ENCODE measurements around the gene WDR90.

Gene WDR90

DNA sequence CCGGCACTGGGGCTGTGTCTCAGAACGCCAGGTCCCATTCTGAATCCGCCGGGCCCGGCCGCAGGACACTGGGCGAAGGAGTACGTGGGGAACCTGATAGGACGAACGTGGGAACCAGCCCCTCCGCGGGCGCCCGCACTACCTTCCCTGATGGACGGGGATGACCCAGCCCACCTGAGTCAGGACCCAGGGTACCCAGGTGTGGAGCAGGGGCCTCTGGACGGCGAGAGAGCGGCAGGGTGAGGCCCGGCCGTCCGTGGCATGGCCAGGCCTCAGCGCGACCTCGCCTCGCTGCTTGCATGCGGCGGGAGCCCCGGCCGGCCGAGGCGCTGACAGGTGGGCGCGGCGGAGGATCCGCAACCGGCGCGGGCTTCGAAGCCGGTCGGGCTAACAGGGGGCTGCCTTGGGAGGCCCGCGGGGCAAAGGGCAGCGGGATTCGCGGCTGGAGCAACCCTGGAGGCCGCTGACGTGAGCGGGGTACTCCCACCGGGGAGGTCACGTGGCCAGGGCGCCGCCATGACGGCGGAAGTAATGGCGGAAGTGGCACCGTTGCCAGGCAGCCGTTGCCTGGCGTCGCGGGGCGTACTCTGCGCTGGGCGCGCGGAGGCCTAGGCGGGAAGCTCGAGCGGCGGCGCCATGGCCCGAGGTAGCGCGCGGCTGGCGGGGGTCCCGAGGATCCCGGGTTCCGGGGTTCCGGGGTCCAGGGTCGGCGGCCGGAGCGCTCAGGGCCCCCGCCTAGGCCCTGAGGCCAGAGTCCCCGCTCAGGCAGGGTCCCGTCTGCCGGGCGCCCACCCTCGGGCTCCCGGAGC lies at the start of gene WDR90:
Gene WDR90 (plus strand): TSS at position 585 of the 809 bp plus-strand sequence. CDS start 52 bp downstream, at position 637.
- peak; percentile 92 for DNase-seq (ENCODE audit: low read depth)

DNA sequence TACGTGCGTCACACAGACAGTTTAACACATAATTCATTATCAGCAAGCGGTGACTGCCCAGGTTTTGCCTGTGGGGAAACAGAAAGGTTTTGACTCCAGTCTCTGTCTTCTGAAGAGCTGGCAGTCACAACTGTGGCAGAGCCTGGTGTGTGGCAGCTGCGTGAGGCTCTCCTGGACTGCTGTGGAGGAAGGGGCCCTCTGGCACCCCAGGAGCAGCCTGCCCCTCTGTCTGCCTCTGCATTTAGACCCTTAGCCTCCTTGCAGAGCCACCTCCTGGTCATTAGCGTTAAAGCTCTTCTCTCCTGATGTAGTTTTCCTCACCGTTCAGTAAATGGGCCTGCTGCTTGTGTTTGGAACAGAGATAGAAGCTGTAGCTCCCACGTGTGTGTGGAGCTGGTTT lies 48.4 kb upstream of the WDR90 start:
- no peak for DNase-seq (ENCODE audit: low read depth)

DNA sequence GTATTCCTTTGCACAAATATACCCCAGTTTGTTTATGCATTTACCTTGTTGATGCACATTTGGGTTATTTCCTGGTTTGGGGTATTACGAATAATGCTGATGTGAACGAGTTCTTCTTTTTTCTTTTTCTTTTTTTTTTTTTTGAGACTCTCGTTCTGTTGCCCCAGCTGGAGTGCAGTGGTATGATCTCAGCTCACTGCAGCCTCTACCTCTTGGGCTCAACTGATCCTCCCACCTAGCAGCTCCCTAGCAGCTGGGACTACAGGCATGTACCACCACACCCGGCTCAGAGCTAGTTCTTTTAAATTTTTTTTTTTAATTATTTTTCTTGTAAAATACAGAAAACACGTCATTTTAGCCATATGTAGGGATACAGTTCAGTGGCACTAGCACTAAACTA lies 45.2 kb upstream of the WDR90 start:
- DNase-seq (ENCODE audit: low read depth) = no peak

DNA sequence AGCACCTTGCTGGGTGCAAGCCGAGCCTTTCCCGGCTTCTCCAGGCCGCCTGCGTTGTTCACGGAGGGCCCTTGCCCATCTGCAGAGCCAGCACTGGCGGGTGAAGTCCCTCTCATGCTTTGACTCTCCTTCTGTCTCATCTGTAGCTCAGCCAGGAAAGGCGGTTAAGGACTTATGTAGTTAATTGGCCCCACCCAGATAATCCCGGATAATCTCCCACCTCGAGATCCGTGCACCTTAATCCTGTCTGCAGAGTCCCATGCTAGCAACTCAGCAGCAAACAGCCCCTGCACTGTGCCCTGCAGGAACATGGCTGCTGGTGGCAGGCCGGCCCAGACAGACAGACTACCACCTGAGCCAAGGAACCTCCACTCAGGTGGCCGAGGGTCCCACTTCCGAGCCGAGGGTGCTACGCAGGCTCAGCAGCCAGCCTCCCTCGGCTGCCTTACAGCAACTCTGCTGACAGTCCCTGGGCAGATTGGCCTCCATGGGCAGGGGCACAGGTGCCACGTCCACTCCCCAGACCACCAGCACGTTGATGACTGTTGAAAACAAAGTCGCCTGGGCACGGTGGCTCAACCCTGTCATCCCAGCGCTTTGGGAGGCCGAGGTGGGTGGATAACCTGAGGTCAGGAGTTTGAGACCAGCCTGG lies 42.4 kb upstream of the WDR90 start:
- no peak for DNase-seq (ENCODE audit: low read depth)

DNA sequence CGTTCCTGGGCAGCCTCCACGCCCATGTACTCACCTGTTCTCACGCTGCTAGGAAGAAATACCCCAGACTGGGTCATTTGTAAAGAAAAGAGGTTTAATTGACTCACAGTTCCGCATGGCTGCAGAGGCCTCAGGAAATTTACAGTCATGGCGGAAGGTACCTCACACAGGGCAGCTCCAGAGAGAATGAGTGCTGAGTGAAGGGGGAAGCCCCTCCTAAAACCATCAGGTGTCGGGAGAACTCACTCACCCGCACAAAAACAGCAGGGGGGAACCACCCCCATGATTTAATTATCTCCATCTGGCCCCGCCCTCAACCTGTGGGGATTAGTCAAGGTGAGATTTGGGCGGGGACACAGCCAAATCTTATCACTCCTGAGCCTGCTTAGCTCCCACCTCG lies 41.1 kb upstream of the WDR90 start:
- DNase-seq (ENCODE audit: low read depth) = no peak

DNA sequence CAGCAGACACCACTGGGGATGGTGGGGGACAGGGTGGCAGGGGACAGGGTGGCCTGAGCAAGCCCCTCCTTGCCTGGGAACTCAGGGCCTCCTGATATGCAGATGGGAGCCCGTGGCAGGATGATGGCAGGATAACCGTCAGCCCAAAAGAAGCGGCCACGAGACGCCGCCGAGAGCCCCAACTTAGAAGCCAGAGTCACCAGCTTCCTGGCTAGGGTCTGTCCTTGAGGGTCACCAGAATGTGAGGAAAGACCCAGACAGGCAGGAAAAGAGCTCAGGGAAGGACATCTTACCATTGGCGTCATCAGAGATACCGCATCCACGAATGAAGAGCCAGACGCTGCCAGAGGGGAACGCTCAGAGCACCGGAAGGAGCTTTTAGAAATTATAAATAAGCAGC lies 39.8 kb upstream of the WDR90 start:
- no peak for DNase-seq (ENCODE audit: low read depth)

DNA sequence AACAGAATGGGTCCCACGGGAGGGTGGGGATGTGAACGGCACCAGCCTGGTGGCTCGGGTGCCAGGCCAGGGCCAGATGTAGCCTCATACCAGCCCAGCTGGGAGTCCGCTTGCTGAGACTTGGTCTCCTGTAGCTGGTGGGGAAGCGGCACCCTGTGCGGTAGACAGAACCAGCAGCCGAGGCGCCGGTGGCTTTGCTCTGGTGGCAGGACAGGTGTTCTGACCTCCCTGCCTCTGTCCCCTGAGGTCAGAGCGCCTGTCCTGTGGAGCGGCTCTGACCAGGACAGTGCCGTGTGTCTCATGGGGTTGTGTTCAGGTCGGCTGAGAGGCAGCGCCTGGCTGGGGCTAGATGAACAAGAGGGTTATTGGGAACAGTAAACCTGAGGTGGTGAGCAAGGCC lies 39.2 kb upstream of the WDR90 start:
- DNase-seq (ENCODE audit: low read depth) = no peak

DNA sequence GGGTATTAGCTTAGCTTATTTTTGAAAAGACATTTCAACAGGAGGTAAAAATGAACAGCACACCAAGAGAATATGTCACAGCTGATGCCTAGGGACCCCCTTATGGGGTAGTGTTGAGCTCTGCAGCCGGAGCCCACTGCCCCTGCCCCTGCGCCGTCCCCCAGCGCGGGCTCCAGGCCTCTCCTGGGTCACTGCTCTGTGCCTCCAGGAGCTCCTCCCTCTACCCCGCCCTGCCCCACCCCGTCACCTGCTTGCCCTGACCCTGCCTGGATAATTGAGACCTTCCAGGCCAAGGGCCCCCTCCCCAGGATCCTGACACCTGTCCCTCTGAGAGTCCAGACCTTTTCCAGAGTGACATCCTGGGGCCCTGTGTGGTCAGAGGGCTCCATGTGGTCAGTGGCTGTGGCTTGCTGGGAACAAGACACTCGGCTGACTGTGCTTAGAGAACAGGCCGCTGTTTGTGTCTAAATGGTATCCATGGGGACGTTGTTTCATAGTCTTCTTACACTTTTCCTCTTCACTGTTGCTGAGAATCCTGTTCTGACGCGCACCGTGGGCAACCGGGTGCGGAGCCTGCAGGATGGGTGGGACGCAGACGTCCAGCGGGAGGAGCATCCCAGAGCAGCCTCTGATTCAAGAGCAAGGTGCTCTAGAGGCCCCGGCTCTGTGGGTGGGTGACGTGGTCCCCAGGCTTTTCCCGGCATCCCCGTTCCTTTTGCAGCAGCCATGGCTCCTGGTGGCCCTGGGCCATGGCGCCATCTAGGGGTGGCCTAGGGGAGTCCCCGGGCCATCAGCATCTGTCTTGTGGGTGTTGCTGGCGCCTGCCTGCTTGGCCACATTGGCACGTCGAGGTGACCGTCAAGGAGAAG lies 38.4 kb upstream of the WDR90 start:
- DNase-seq (ENCODE audit: low read depth) = no peak

DNA sequence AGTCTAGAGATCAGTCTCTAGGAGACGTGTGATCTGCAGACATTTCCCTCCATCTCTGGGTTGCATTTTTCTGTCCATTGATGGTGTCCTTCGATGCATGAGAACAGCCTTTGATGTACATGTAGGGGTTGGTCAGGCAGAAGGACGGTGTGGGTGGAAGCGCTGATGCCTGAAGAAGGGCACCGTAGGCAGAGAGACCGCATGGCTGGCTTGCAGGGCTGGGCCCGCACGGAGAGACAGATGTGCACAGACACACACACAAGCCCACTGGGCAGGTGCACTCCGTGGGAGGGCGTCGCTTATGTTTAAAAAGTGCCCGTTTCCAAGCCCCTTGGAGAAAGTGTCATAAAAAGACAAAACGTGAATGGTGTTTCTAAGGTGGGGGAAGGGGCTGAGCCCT lies 34.0 kb upstream of the WDR90 start:
- no peak for DNase-seq (ENCODE audit: low read depth)

DNA sequence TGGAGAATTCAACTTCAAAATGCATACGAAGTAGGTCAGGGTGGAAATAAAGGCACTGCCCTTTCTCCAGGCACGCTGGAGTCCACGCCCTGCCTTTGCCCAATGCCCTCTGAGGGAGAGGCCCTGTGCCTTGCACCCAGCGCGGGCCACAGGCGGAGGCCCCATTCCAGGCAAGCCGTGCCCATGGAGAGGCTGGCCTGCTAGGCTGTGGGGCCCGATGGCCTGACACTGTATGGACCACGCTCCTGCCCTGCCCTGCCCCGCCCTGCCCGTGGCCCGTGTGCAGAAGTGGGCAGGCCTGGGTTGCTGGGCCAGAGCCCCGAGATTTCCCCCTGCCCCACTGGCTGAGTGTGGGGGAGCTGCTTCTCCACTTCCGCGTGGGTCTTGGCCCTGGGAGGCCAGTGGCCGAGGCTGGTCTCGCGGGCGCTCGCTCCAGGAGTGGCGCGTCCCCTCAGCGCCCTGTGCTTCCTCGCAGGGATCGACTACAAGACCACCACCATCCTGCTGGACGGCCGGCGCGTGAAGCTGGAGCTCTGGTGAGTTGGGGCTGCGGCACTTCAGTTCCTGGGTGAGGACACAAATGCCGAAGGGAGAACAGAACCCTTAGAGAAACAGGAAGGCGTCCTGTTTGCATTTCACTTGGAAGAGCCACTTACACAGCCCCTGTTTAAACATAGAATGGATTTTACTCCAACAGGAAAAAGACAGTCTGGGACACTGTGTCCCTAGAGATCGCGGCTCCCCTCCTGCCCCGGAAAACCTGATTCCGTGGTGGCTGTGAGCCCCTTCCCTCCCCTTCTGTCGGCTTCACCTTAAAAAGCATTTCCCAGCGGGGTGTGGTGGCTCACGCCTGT lies 32.2 kb upstream of the WDR90 start:
- DNase-seq (ENCODE audit: low read depth) = no peak

DNA sequence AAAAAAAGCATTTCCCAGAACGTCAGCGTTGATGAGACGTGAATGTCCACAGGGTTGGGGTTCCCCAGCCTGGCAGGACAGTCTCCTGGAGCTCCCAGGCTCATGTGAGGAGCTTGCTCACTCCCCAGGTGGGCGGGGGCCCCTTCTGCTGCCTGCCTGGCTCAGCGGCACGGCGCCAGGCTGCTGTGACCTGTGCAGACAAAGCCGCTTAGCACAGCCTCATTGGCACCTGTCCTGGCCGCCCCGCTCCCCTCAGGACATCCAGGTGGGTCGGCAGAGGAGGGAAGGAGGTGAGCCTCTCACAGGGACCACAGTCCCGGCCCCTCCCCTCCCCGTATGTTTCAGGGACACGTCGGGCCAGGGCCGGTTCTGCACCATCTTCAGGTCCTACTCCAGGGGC lies 31.3 kb upstream of the WDR90 start:
- no peak for DNase-seq (ENCODE audit: low read depth)

DNA sequence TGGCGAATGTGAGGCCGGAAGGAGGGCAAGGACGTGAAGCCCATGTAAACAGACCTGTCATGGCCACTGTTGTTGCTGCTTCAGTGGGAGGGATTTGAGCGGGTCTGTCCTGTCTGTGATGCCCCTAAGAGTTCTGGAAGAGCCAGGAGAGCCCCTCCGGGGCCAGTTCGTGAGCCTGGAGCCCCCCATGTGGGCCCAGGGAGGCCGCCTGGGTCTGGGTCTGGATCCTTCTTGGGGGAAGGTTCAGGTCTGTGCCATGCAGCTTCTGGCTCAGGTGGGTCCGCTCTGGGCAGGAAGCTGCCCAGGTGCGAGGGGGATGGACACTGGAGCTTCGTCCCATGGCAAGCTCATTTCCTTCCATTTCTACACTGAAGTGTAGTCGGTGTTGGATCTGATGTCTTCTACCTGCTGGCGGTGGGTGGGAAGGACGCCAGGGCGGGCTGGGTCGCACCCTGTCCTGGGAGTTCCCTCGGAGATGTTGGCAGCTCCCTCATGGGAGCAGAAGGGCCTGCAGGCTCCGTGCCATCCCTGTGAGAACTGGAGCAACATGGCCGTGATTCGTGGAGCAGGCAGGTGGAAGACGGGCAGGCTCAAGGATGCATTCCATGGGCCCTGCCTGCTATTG lies 29.6 kb upstream of the WDR90 start:
- no peak for DNase-seq (ENCODE audit: low read depth)

DNA sequence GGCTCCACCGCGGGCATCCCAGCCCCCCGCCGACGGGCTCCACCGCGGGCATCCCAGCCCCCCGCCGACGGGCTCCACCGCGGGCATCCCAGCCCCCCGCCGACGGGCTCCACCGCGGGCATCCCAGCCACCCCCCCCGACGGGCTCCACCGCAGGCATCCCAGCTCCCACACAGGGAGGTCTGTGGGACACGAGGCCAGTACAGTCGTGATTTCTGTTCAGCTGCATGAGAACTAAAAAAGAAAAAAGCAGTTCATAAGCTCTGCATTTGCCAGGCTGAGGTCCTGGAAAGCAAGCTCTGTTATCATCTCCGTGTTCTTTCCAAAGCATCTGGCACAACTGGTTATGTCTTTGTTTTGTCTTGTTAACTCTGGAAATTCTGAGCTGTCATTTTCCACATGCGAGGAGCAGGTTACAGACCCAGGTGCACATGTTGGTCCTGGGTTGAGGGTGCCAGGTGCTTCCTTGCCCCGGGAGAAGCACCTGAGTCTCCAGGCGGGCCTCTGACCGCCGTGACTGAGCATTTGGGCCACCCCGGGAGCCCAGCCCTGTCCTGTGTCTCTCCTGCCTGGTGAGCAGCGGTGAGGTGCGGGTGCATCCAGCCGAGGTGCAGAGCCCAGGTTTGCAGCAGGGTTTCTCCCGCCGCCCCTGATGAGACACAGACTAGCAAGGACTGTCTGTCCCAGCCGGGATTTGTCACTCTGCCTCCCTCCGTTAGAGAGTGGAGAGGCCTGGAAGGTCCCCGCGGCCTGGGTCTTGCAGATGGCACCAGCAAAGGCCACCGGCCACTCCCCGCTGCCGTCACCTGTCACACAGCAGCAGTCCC lies 28.3 kb upstream of the WDR90 start:
- no peak for DNase-seq (ENCODE audit: low read depth)

DNA sequence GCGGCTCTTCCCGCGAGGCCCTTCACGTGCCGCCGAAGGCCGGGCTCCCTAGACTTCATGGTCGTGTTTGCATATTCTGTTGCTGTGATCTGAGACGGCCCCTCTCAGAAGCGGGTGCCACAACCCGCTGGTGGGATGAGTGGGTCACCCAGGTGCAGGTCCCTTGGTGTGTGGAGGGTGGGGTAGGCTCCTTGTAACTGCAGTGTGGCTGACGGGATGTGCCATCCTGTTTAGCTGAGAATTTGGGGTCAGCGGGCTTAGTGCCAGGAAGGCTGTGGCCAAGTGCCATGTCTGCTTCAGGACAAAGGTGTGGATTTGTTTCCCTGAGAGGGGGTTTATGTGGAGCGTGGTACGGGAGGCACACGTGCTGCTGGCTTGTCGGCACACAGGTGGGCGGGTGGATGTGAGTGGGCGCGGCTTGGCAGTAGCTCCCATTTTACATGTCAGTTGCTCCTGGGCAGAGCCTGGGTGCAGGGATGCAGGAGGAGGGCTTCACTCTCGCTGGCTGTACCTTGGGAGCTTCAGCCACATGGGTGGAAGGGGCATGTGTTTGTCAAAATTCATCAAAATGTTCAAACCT lies 27.5 kb upstream of the WDR90 start:
- DNase-seq (ENCODE audit: low read depth) = no peak

DNA sequence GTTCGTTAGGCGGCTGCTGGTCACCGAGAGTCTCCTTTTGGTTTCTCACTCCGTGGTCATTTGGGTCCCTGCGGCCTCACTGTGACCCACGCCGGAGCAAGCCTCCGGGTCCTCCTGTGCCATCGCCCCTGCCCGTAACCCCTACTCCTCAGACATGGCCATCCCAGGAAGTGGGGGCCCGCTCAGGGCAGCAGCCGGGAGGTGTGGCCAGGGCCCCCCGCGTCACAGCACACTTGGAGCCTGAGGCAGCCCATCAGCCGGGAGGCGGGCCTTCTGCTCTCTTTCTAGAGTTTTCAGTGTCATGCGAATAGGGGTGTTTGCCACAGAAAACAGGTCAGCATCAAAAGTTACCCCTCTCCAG lies 26.3 kb upstream of the WDR90 start:
- DNase-seq (ENCODE audit: low read depth) = no peak

DNA sequence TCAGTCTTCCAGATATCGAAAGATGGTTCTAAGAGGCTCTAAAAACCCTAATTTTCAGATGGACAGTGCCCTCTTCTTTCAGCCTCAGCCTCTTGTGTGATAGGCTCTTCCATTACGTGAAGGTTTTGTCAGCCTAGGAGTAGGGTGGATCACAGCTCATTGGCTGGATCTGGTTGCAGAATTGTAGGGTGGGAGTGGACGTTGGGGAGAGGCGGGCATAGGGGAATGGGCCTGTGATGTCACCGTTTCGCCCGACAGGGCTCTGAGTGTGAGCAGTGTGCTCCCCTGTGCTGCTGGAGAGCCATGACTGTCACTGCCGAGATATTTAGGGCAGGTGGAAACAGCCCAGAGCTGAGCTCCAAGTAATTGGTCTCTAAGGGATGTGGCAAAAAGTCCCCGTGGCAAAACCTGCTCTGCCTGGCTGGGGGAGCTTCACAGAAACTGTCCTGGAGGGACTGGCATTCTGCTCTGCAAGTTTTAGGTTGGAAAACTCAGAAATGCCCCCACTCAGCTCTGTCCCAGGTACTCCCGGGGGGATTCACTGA lies 24.6 kb upstream of the WDR90 start:
- DNase-seq (ENCODE audit: low read depth) = no peak

DNA sequence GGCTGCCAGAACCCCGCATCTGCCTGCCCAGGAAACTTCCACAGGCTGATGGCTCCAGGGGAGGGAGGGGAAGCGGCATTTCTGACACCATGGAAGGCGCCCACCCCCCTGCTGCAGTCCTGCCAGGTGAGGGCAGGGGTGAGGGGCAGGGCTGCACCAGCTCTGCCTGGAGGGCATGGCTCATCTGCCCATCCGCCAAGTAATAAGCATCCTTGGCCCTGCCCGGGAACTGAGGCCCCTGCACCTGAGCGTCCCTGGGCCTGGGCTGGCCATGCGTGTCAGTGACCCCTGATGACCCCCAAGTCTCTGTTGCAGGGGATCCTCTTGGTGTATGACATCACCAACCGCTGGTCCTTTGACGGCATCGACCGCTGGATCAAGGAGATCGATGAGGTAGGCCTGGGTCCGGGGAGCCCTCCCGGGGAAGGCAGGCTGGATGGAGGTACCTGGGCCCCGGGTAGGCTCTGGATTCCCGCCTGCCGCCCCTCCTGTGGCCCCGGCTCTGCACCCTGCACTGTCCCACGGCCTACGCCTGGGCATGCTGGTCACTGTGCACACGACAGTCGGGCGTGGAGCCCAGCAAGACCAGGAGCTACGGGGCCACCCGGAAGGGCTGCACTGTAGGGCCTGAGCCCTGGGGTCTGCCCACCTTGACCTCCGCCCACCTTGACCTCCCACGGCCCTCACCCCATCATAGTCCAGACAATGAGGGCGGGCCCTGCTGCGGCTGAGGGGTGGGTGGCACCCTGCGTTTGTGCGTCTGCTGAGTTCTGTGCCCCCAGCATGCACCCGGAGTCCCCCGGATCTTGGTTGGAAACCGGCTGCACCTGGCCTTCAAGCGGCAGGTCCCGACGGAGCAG lies 23.8 kb upstream of the WDR90 start:
- DNase-seq (ENCODE audit: low read depth) = no peak

DNA sequence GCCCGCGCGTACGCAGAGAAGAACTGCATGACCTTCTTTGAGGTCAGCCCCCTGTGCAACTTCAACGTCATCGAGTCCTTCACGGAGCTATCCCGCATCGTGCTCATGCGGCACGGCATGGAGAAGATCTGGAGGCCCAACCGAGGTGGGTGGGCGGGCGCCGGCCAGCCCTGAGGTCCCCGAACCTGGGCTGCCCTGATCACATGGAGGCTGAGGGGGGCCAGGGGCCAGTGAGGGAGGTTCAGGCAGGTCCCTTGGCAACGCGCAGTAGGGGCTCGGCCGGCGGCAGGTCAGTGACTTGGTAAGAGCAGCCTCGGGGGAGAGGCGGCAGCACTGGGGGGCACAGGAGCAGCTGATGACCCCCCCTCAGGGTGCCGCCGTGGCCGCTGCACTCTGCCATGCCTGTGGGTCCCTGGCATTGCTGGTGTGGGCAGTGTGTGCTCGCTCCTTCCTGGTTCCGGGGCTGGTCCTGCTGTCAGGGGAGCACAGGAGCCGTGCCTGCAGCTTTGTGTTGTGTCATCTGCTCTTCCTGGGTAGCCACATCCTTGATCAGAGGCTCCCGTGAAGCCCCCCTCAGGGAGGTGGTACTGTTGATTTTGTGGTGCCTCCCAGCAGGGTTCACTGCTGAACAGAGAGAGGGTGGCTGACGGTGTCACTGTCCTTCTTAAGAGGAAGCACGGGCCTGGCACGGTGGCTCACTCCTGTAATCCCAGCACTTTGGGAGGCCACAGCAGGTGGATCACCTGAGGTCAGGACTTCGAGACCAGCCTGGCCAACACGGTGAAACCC lies 23.0 kb upstream of the WDR90 start:
- DNase-seq (ENCODE audit: low read depth) = no peak

All from ELR (cell line).